ENCODE results near the gene SRPK3. TPM values are rescaled to one million over a fixed set of nuclear protein-coding genes. Genes with fewer than 3 reads are reported as not detected.

The SRPK3 gene
- polyA plus RNA-seq, 6 donors from 2014 or later = 0.08 TPM; not detected in 5

DNA sequence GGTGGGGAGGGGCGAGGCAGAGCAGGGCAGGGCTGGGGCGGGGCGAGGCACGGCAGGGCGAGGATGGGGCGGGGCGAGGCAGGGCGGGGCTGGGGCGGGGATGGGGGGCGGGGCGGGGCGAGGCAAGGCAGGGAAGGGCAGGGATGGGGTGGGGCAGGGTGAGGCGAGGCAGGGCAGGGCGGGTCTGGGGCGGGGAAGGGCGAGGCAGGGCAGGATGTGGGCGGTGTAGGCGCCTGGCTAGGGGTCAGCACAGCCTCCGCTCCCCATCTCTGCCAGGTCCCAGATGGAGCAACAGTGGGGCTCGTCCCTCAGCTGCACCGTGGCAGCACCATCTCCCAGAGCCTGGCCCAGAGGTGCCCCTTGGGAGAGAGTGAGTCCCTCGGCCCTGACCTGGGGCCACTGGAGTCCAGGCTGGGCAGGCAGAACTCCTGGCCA lies 4.2 kb upstream of the SRPK3 start:
- H3K9me3 Mint-ChIP-seq = no peaks in the 10 kb centered on the region
- H3K4me3 Mint-ChIP-seq = no peak overlapping the region
- no peak overlapping the region for H3K27ac Mint-ChIP-seq
- peaks cover 6 to 10% (median 6%) of the 10 kb centered on the region in 3 donors for H3K4me1 Mint-ChIP-seq
- no peak for DNase-seq
- peaks cover 7 to 15% (median 12%) of the 10 kb centered on the region in 3 donors for H3K27me3 Mint-ChIP-seq
- H3K36me3 Mint-ChIP-seq = no peaks in the 10 kb centered on the region
- no peak for ATAC-seq (ENCODE audit: low read depth in 2 of 2)

DNA sequence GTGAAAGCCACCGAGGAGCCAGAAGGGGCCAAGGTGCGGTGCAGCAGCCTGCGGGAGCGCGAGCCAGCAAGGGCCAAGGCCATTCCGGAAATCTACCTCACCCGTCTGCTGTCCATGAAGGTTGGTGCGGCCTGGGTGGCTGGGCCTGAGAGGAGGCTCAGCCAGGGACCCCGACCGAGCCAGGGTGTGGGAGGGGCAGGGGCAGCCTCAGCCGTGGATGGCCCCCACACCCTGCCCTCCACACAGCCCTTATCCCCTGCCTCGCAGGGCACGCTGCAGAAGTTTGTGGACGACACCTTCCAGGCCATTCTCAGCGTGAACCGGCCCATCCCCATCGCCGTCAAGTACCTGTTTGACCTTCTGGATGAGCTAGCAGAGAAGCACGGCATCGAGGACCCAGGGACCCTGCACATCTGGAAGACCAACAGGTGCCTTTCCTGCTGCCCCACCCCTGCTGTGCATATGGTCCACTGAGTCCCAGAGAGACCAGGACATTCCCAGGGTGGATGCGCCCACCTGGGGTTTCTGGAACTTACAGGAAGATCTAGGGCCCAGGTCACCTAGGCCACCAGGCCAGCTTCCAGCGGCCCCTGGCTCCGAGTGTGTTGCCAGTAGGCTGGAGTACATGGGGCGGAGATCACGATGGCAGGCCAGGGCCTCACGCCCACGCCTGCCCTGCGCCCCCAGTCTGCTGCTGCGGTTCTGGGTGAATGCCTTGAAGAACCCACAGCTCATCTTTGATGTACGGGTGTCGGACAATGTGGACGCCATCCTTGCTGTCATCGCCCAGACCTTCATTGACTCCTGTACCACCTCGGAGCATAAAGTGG lies 3.4 kb upstream of the SRPK3 start:
- DNase-seq (no peak), ATAC-seq (ENCODE audit: low read depth in 2 of 2) (no peak)
- Mint-ChIP-seq H3K9me3 (no peaks in the 10 kb centered on the region), H3K27me3 (peaks cover 7 to 15% (median 12%) of the 10 kb centered on the region in 3 donors), H3K4me1 (peaks cover 6 to 10% (median 6%) of the 10 kb centered on the region in 3 donors), H3K36me3 (no peaks in the 10 kb centered on the region), H3K27ac (no peak overlapping the region), H3K4me3 (no peak overlapping the region)

DNA sequence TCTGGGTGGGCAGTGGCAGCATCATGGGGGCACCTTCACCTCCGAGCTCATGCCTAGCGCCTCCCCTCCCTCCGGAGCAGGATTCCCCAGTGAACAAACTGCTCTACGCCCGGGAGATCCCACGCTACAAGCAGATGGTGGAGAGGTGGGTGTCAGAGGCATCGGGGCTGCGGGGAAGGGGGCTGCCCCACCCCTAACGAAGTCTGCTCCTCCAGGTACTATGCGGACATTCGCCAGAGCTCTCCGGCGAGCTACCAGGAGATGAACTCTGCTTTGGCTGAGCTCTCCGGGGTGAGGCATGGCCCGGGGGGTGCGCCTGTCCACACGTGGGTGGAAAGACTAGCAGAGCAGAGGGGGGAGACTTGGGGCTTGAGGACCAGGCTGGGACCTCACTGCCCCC lies 2.7 kb upstream of the SRPK3 start:
- ATAC-seq (ENCODE audit: low read depth in 2 of 2) (no peak), DNase-seq (no peak)
- Mint-ChIP-seq H3K4me1 (peaks cover 6 to 10% (median 6%) of the 10 kb centered on the region in 3 donors), H3K27me3 (peaks cover 7 to 15% (median 12%) of the 10 kb centered on the region in 3 donors), H3K36me3 (no peaks in the 10 kb centered on the region), H3K4me3 (no peak overlapping the region), H3K9me3 (no peaks in the 10 kb centered on the region), H3K27ac (no peak overlapping the region)

DNA sequence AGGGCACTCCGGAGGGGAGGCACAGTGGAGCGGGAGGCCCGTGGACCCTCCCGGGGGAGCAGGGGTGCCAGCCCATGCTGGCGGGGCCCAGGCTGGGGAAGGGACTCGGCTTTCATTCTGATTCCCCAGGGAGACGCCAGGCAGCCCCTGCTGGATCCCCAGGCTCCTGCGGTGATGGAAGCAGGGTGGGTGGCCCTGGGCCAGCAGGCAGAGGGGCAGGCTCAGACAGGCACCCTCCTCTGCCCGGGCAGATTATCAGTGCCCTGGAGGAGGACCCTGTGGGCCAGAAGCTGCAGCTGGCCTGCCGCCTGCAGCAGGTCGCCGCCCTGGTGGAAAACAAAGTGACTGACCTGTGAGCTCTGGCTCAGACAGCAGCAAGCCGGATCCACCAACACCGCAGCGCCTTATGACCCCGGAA lies 2.1 kb upstream of the SRPK3 start:
- H3K4me3 Mint-ChIP-seq = no peak overlapping the region
- no peak overlapping the region for H3K27ac Mint-ChIP-seq
- ATAC-seq (ENCODE audit: low read depth in 2 of 2) (no peak), DNase-seq (no peak)
- peaks cover 7 to 15% (median 12%) of the 10 kb centered on the region in 3 donors for H3K27me3 Mint-ChIP-seq
- no peaks in the 10 kb centered on the region for H3K36me3 Mint-ChIP-seq
- H3K4me1 Mint-ChIP-seq = peaks cover 6 to 10% (median 10%) of the 10 kb centered on the region in 3 donors
- no peaks in the 10 kb centered on the region for H3K9me3 Mint-ChIP-seq

DNA sequence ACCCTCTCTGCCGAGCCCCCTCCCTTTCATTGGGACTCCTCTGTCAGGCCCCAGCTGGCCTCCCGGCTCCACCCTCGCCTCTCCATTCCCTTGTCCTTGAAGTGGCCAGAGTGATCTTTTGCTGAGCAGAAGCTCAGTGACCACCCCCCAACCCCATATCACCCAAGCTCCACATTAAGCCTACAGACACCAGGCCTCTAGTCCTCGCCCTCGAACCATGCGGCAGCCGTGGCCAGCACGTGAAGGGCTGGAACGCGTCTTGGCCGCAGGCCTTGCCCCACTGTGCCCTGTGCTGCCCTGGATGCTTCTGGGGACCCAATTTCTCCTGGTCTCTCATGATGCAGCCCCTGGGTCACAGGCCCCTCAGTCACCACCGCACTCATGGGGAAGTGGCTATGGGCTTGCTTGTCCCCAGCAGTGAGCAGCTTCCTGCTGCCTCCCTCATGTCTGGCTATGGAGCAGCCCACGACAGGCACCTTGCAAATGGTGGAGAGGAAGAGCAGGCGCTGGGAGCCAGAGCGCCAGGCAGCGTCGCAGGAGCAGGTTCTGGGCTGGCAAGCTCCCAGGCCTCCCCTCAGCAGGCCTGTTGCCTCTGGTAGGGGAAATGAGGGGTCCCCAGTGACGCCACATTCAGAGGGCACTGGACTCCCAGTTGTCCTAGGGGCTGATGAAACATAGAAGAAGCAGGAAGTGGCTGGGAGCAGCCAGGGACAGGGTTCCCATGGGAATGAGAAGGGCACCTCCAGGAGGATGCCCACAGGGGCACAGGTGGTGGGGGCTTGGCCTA lies 757 bp upstream of the SRPK3 start:
- no peaks in the 10 kb centered on the region for H3K36me3 Mint-ChIP-seq
- ATAC-seq (ENCODE audit: low read depth in 2 of 2) (no peak), DNase-seq (no peak)
- H3K4me1 Mint-ChIP-seq = peaks cover 6 to 10% (median 10%) of the 10 kb centered on the region in 3 donors
- H3K4me3 Mint-ChIP-seq = peak overlapping the region in 1 of 8 donors; percentile 48
- peak overlapping the region in 2 of 6 donors; percentile 3 to 52 for H3K27ac Mint-ChIP-seq
- peaks cover 7 to 15% (median 12%) of the 10 kb centered on the region in 3 donors for H3K27me3 Mint-ChIP-seq
- H3K9me3 Mint-ChIP-seq = no peaks in the 10 kb centered on the region

- no peak for ATAC-seq (ENCODE audit: low read depth in 2 of 2)
- Mint-ChIP-seq H3K9me3 (no peaks in the 10 kb centered on the region), H3K27me3 (peaks cover 7 to 15% (median 12%) of the 10 kb centered on the region in 3 donors), H3K27ac (no peak overlapping the region), H3K4me1 (peaks cover 6 to 10% (median 10%) of the 10 kb centered on the region in 3 donors), H3K4me3 (no peak overlapping the region), H3K36me3 (no peaks in the 10 kb centered on the region)
- DNase-seq = no peak
Observed at GRCh38 chrX:153781428-153782047, 697 bp downstream of the SRPK3 start.

DNA sequence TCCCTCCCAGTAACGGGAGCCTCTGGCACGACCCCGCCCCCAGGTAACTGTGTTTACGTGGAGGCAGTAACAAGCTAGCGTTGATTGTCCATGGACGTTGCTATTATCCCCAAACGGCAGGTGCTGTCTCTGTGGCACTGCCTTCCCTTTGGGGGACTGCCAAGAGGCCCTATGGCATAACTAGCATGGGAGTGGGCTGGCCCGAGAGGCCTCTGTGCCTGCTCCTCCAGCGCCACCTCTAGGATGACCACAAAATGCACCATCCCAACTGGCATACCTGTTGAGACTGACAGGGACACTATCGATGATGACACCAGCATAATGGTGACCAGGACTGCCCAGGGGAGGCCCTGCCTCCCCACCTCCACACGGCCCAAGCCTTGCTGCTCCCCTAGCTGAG lies 1.5 kb downstream of the SRPK3 start:
- H3K9me3 Mint-ChIP-seq = no peaks in the 10 kb centered on the region
- peaks cover 7 to 15% (median 12%) of the 10 kb centered on the region in 3 donors for H3K27me3 Mint-ChIP-seq
- no peaks in the 10 kb centered on the region for H3K36me3 Mint-ChIP-seq
- ATAC-seq (ENCODE audit: low read depth in 2 of 2) (no peak), DNase-seq (no peak)
- no peak overlapping the region for H3K27ac Mint-ChIP-seq
- H3K4me1 Mint-ChIP-seq = peaks cover 6 to 14% (median 10%) of the 10 kb centered on the region in 3 donors
- no peak overlapping the region for H3K4me3 Mint-ChIP-seq

GRCh38 chrX:153782871-153783270 lies 2.0 kb downstream of the SRPK3 start:
- DNase-seq (no peak), ATAC-seq (ENCODE audit: low read depth in 2 of 2) (no peak)
- Mint-ChIP-seq H3K27me3 (peaks cover 7 to 15% (median 12%) of the 10 kb centered on the region in 3 donors), H3K27ac (no peak overlapping the region), H3K36me3 (no peaks in the 10 kb centered on the region), H3K4me3 (no peak overlapping the region), H3K4me1 (peaks cover 6 to 14% (median 10%) of the 10 kb centered on the region in 3 donors), H3K9me3 (no peaks in the 10 kb centered on the region)

- H3K4me3 Mint-ChIP-seq = no peak overlapping the region
- DNase-seq (no peak), ATAC-seq (ENCODE audit: low read depth in 2 of 2) (no peak)
- no peaks in the 10 kb centered on the region for H3K9me3 Mint-ChIP-seq
- no peaks in the 10 kb centered on the region for H3K36me3 Mint-ChIP-seq
- peaks cover 6 to 14% (median 10%) of the 10 kb centered on the region in 3 donors for H3K4me1 Mint-ChIP-seq
- H3K27ac Mint-ChIP-seq = no peak overlapping the region
- H3K27me3 Mint-ChIP-seq = peaks cover 7 to 12% (median 10%) of the 10 kb centered on the region in 3 donors
Observed at GRCh38 chrX:153783378-153784013, 2.7 kb downstream of the SRPK3 start.

DNA sequence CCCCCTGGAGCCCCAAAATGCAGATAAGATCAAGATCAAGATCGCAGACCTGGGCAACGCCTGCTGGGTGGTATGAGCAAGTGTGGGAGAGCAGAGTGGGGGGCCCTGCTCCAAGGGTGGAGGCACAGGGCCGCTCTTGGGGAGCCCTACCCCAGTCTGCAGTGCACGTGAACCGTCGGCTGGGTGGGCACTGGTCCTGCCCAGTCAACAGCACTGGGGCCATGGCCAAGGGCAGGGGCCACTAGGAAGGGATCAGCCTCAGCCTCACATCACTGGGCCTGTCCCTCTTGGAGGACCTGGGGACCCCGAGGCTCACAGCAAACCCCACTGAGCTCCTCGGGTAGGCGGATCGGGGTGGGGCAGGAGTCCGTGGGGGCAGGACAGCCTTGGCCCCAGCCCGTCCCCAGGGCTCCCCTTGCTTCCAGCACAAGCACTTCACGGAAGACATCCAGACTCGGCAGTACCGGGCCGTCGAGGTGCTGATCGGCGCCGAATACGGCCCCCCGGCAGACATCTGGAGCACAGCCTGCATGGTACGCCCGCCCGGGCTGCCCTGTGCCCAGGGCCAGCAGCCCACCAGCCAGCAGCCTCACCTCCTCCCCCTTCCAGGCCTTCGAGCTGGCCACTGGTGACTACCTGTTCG lies 3.6 kb downstream of the SRPK3 start:
- no peaks in the 10 kb centered on the region for H3K9me3 Mint-ChIP-seq
- no peak for DNase-seq
- no peak overlapping the region for H3K4me3 Mint-ChIP-seq

DNA sequence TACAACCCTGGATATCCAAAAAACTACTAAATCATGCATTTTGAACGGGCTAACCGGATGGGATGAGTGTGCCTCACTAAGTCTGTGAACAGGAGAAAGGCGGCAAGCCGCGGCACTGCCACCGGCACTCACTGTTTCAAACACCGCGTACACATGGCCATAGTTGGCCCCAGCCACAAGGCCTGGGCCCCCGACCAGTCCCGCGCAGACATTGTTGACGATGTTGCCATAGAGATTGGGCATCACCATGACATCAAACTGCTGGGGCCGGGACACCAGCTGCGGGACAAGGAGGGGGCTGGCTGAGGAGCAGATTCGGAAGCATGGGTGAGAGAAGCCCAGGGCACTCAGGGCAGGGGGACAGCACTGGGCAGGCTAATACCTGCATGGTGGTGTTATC lies 5.8 kb downstream of the SRPK3 start:
- Mint-ChIP-seq H3K4me1 (peaks cover 0 to 8% (median 7%) of the 10 kb centered on the region in 3 donors), H3K4me3 (no peak overlapping the region), H3K36me3 (no peaks in the 10 kb centered on the region), H3K9me3 (no peaks in the 10 kb centered on the region), H3K27me3 (no peaks in the 10 kb centered on the region), H3K27ac (peak overlapping the region in 1 of 6 donors; percentile 70)
- no peak for ATAC-seq (ENCODE audit: low read depth in 2 of 2)
- DNase-seq = no peak

More for the DNA sequence above, 3.6 kb downstream of the SRPK3 start:
- H3K27me3 Mint-ChIP-seq = peaks cover 7 to 11% (median 10%) of the 10 kb centered on the region in 3 donors
- no peak for ATAC-seq (ENCODE audit: low read depth in 2 of 2)
- H3K36me3 Mint-ChIP-seq = no peaks in the 10 kb centered on the region
- no peak overlapping the region for H3K27ac Mint-ChIP-seq
- peaks cover 8 to 14% (median 10%) of the 10 kb centered on the region in 3 donors for H3K4me1 Mint-ChIP-seq

DNA sequence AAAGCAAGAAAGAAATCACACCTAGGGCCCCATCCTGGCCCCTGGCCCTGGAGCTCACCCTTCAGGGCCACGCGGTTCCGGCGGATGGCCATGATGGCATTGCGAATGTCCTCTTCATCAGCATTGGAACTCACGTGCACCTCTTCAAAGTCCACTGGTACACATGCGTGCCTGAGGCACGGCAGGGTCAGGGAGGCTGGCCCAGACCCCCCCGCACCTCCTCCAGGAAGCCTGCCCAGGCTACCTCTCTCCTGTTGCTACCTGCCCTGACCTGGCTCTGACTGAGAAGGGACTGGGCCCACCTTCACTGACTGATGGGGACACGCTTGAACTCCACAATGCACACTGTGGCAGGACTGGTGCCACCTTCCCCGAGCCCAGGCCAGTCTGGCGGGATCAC lies 8.8 kb downstream of the SRPK3 start:
- Mint-ChIP-seq H3K4me1 (peaks cover 10 to 16% (median 14%) of the 10 kb centered on the region in 3 donors), H3K27me3 (no peaks in the 10 kb centered on the region), H3K4me3 (no peak overlapping the region), H3K36me3 (no peaks in the 10 kb centered on the region), H3K9me3 (peaks cover 0 to 1% (median 0%) of the 10 kb centered on the region in 7 donors), H3K27ac (no peak overlapping the region)
- no peak for DNase-seq
- ATAC-seq (ENCODE audit: low read depth in 2 of 2) = no peak

All from naive B cell (primary cell).